Keratinocyte (primary cell): Measurements from ENCODE around the gene TFF1. TPM values are rescaled to one million over a fixed set of nuclear protein-coding genes. Genes with fewer than 3 reads are reported as not detected.

Experiments
- DNase-seq: peaks from one replicate; pipeline ENCODE4 v3.0.0-alpha.2; 2011; ENCODE audit warnings: low read depth, missing footprints, low spot score
- FAIRE-seq: peaks from 2 replicates; lab custom pipeline; 2011; peaks lifted over from hg19 to GRCh38; lab: Jason Lieb, UNC
- H2AFZ ChIP-seq: 2 replicates; pipeline ENCODE4 v1.6.0; 2012; ENCODE audit warnings: low read length, control low read depth, inconsistent platforms; ENCODE audit not compliant: control insufficient read depth
- H3K27ac ChIP-seq: 2 replicates; pipeline ENCODE4 v1.5.1; 2011; ENCODE audit warnings: low read length; ENCODE audit not compliant: control insufficient read depth, insufficient read depth
- H3K27me3 ChIP-seq: 3 replicates; pipeline ENCODE4 v1.6.0; 2011; ENCODE audit warnings: low read length; ENCODE audit not compliant: control insufficient read depth, insufficient read depth; ENCODE audit errors: extremely low read depth
- H3K36me3 ChIP-seq, 2 experiments: 2 replicates in 1 of 2; 3 replicates in 1 of 2; pipeline ENCODE4 v1.5.1; 2011; ENCODE audit warnings: low read length in 2 of 2, mild to moderate bottlenecking in 1 of 2; ENCODE audit not compliant: control insufficient read depth in 2 of 2, insufficient read depth in 2 of 2; ENCODE audit errors: extremely low read depth in 1 of 2
- H3K4me1 ChIP-seq: 3 replicates; pipeline ENCODE4 v1.5.1; 2011; ENCODE audit warnings: low read length; ENCODE audit not compliant: control insufficient read depth, insufficient read depth; ENCODE audit errors: extremely low read depth
- H3K4me2 ChIP-seq: 3 replicates; pipeline ENCODE4 v1.6.0; 2011; ENCODE audit warnings: low read depth, low read length; ENCODE audit not compliant: control insufficient read depth, insufficient read depth; ENCODE audit errors: extremely low read depth
- H3K4me3 ChIP-seq, 3 experiments: fragments of 200-600 bp in 1 of 3; sonication (generic) in 1 of 3; 2 replicates in 2 of 3; 3 replicates in 1 of 3; pipeline ENCODE4 v1.5.1; 2011 to 2016; ENCODE audit warnings: low read length in 3 of 3, mild to moderate bottlenecking in 3 of 3, control low read depth in 2 of 3, inconsistent platforms in 1 of 3, low read depth in 1 of 3, mixed read lengths in 1 of 3, mixed run types in 1 of 3, moderate library complexity in 1 of 3; ENCODE audit not compliant: control insufficient read depth in 2 of 3, insufficient read depth in 2 of 3; ENCODE audit errors: extremely low read depth in 1 of 3
- H3K79me2 ChIP-seq: 2 replicates; pipeline ENCODE4 v1.6.0; 2012; ENCODE audit warnings: low read length; ENCODE audit not compliant: control insufficient read depth, insufficient read depth
- H3K9ac ChIP-seq: 3 replicates; pipeline ENCODE4 v1.6.0; 2011; ENCODE audit warnings: low read length; ENCODE audit not compliant: control insufficient read depth, insufficient read depth; ENCODE audit errors: extremely low read depth
- H3K9me1 ChIP-seq: 3 replicates; pipeline ENCODE4 v1.6.0; 2011; ENCODE audit warnings: low read length; ENCODE audit not compliant: control insufficient read depth, insufficient read depth; ENCODE audit errors: extremely low read depth
- H3K9me3 ChIP-seq: 2 replicates; pipeline ENCODE4 v1.5.1; 2012; ENCODE audit warnings: low read depth, low read length; ENCODE audit not compliant: control insufficient read depth
- H4K20me1 ChIP-seq: 3 replicates; pipeline ENCODE4 v1.6.0; 2011; ENCODE audit warnings: low read length; ENCODE audit not compliant: control insufficient read depth, insufficient read depth; ENCODE audit errors: extremely low read depth
- EZH2 ChIP-seq: IDR thresholded peaks from one replicate; pipeline ENCODE4 v1.6.1; 2012; ENCODE audit warnings: inconsistent platforms, mild to moderate bottlenecking, low read length, moderate library complexity
- dilution Hi-C: fragments of 300-500 bp; cut with MboI; formaldehyde crosslinking; loops from one replicate; pipeline ENCODE4 v1.7.0; 2020; ENCODE audit warnings: low sequenced_read_pairs; ENCODE audit not compliant: extremely low pct_ligation_motif_present
- polyA plus RNA-seq, 5 experiments: library from polyadenylated mRNA; depleted of rRNA in 3 of 5; stranded (reverse) in 3 of 5; stranded (forward) in 1 of 5; unstranded in 1 of 5; fragments of >200 nt; gene quantifications; 1 replicate in 1 of 5; 2 replicates in 3 of 5; 3 replicates in 1 of 5; pipeline versions ENCODE4 v1.2.1 to v1.2.3, GENCODE V29; 2011 to 2012; ENCODE audit warnings: missing spikeins in 2 of 5, low read depth in 1 of 5, low replicate concordance in 1 of 5
- TF ChIP-seq, protein P1 (sequence below), 3 experiments: IDR thresholded peaks in 1 of 3; conservative IDR thresholded peaks in 1 of 3; optimal IDR thresholded peaks in 1 of 3; 2 replicates in 2 of 3; 3 replicates in 1 of 3; pipeline versions ENCODE3 to v1.5.1; 2011; ENCODE audit warnings: low read length in 3 of 3, mild to moderate bottlenecking in 3 of 3, moderate library complexity in 2 of 3, control low read depth in 1 of 3, inconsistent platforms in 1 of 3; ENCODE audit not compliant: insufficient read depth in 2 of 3; ENCODE audit errors: extremely low read depth in 1 of 3

The TFF1 gene
- polyA plus RNA-seq, 1 donor (not counting 4 experiments of a cell fraction or from before 2014, with no cell fraction given) = not detected

DNA sequence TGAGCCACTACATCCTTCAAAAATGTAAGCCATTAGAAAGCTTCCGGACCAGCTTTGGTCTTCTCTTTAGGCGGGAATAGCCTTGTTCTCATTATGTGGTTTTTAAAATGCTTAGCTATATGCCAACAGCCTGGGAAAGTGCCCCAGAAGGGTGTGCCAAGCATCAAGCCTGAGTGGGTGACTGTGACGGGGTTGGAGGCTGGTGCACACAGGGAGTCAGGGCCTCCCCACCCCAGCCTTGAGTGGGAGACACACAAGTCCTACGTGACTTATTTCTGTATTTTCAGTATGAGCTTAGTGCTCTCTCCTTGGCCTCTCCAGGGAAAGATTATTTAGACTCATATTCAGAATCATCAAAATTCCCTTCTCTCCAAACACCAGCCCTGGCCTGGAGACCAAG, 47.2 kb upstream of the TFF1 start:
- H3K79me2 ChIP-seq = no peaks in the 10 kb centered on the region
- H2AFZ ChIP-seq = no peak overlapping the region
- DNase-seq = no peak
- TF ChIP-seq, protein P1, sequence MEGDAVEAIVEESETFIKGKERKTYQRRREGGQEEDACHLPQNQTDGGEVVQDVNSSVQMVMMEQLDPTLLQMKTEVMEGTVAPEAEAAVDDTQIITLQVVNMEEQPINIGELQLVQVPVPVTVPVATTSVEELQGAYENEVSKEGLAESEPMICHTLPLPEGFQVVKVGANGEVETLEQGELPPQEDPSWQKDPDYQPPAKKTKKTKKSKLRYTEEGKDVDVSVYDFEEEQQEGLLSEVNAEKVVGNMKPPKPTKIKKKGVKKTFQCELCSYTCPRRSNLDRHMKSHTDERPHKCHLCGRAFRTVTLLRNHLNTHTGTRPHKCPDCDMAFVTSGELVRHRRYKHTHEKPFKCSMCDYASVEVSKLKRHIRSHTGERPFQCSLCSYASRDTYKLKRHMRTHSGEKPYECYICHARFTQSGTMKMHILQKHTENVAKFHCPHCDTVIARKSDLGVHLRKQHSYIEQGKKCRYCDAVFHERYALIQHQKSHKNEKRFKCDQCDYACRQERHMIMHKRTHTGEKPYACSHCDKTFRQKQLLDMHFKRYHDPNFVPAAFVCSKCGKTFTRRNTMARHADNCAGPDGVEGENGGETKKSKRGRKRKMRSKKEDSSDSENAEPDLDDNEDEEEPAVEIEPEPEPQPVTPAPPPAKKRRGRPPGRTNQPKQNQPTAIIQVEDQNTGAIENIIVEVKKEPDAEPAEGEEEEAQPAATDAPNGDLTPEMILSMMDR (optimal IDR thresholded peaks at IDR 0.05 in 1 of 3, IDR thresholded peaks at IDR 0.05 in 1 of 3, conservative IDR thresholded peaks at IDR 0.05 in 1 of 3; ENCODE audit: extremely low read depth in 1 of 3, insufficient read depth in 2 of 3, low read length in 3 of 3) = no peak
- TF ChIP-seq EZH2 = no peak
- FAIRE-seq = no peak
- dilution Hi-C loops = no loop called here
- H3K27me3 ChIP-seq = peaks cover 10% of the 10 kb centered on the region
- no peak overlapping the region for H3K4me2 ChIP-seq
- no peaks in the 10 kb centered on the region for H3K9me1 ChIP-seq
- no peaks in the 10 kb centered on the region for H4K20me1 ChIP-seq
- H3K9ac ChIP-seq = no peak overlapping the region
- no peak overlapping the region for H3K4me3 ChIP-seq
- no peak overlapping the region for H3K27ac ChIP-seq
- no peaks in the 10 kb centered on the region for H3K36me3 ChIP-seq
- no peaks in the 10 kb centered on the region for H3K9me3 ChIP-seq
- H3K4me1 ChIP-seq = no peaks in the 10 kb centered on the region

DNA sequence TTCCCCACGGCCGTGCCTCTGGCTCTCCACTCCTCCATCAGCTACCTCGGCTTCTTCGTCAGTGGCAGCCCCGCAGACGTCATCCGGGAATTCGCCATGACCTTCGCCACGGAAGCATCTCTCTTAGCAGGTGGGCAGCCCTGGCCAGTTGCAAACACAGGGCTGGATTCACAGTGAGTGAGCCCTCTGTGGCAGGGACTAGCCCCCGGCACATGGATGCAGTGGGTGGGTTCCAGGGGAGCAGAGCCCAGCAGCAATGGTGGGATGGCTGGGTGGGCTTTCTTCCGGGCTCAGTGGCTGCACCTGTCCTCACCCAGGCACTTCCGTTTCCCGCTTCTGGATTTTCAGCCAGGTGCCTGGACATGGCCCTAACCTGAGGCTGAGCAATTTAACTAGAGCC, 46.8 kb upstream of the TFF1 start:
- Histone ChIP-seq H2AFZ (no peak overlapping the region), H3K4me2 (no peak overlapping the region), H3K9me1 (no peaks in the 10 kb centered on the region), H3K4me1 (no peaks in the 10 kb centered on the region), H3K27me3 (peaks cover 10% of the 10 kb centered on the region), H3K27ac (no peak overlapping the region), H3K9ac (no peak overlapping the region), H3K9me3 (no peaks in the 10 kb centered on the region), H4K20me1 (no peaks in the 10 kb centered on the region), H3K36me3 (no peaks in the 10 kb centered on the region), H3K4me3 (no peak overlapping the region), H3K79me2 (no peaks in the 10 kb centered on the region)
- dilution Hi-C loops = no loop called here
- no peak for TF ChIP-seq EZH2
- TF ChIP-seq, protein P1 (optimal IDR thresholded peaks at IDR 0.05 in 1 of 3, IDR thresholded peaks at IDR 0.05 in 1 of 3, conservative IDR thresholded peaks at IDR 0.05 in 1 of 3; ENCODE audit: extremely low read depth in 1 of 3, insufficient read depth in 2 of 3, low read length in 3 of 3) = no peak
- no peak for DNase-seq
- FAIRE-seq = no peak
